Activated naive CD4-positive, alpha-beta T cell treated with anti-CD3 and anti-CD28 coated beads, Interleukin-2, amount 10 ng/mL, durations not matched to agents 7 days and 5 days (primary cell): Measurements from ENCODE around the gene USH1C.

Experiments
- CTCF ChIA-PET: fragments of 350-600 bp; sonication (Branson Sonifier 250); formaldehyde crosslinking; loops from one replicate; lab custom pipeline; 2021; ENCODE audit warnings: antibody characterized with exemption; lab: Charles Lee
- DNase-seq: peaks from one replicate; pipeline ENCODE4 v3.0.0-alpha.2; 2020
- H3K27ac Mint-ChIP-seq: one replicate; pipeline ENCODE4 v1.8.0; 2021; ENCODE audit warnings: mild to moderate bottlenecking, moderate library complexity, mixed read lengths
- H3K27me3 Mint-ChIP-seq: one replicate; pipeline ENCODE4 v1.8.0; 2021; ENCODE audit warnings: mild to moderate bottlenecking, mixed read lengths
- H3K36me3 Mint-ChIP-seq: one replicate; pipeline ENCODE4 v1.8.0; 2021; ENCODE audit warnings: mixed read lengths
- H3K4me1 Mint-ChIP-seq: one replicate; pipeline ENCODE4 v1.8.0; 2021; ENCODE audit warnings: mixed read lengths
- H3K4me3 Mint-ChIP-seq: one replicate; pipeline ENCODE4 v1.8.0; 2021; ENCODE audit warnings: mild to moderate bottlenecking, moderate library complexity, mixed read lengths
- H3K9me3 Mint-ChIP-seq: one replicate; pipeline ENCODE4 v1.8.0; 2021; ENCODE audit warnings: mixed read lengths

USH1C gene

GRCh38 chr11:17486646-17487045 lies 57.6 kb downstream of the USH1C start:
- Mint-ChIP-seq H3K4me3 (no peak overlapping the region), H3K4me1 (no peaks in the 10 kb centered on the region), H3K27me3 (peaks cover 36% of the 10 kb centered on the region), H3K36me3 (no peaks in the 10 kb centered on the region), H3K9me3 (peaks cover 4% of the 10 kb centered on the region), H3K27ac (no peak overlapping the region)
- CTCF ChIA-PET, result interaction anchor here (1.6 kb wide), 1 partner anchor 22 kb away, joined by 4 read pairs; no protein-coding TSS in a partner anchor
- DNase-seq, result no peak

GRCh38 chr11:17483505-17483904 lies 60.7 kb downstream of the USH1C start:
- peaks cover 4% of the 10 kb centered on the region for H3K9me3 Mint-ChIP-seq
- H3K27me3 Mint-ChIP-seq, result peaks cover 49% of the 10 kb centered on the region
- no peaks in the 10 kb centered on the region for H3K36me3 Mint-ChIP-seq
- H3K4me1 Mint-ChIP-seq, result peaks cover 5% of the 10 kb centered on the region
- CTCF ChIA-PET, result no interaction called here
- no peak for DNase-seq
- H3K27ac Mint-ChIP-seq, result no peak overlapping the region
- no peak overlapping the region for H3K4me3 Mint-ChIP-seq

GRCh38 chr11:17481905-17482304 lies 62.3 kb downstream of the USH1C start:
- CTCF ChIA-PET, result interaction anchor here (1.1 kb wide), 1 partner anchor 98 kb away, joined by 3 read pairs; no protein-coding TSS in a partner anchor
- H3K4me1 Mint-ChIP-seq, result peaks cover 7% of the 10 kb centered on the region
- DNase-seq, result no peak
- peaks cover 4% of the 10 kb centered on the region for H3K9me3 Mint-ChIP-seq
- no peak overlapping the region for H3K27ac Mint-ChIP-seq
- H3K36me3 Mint-ChIP-seq, result no peaks in the 10 kb centered on the region
- peaks cover 62% of the 10 kb centered on the region for H3K27me3 Mint-ChIP-seq
- H3K4me3 Mint-ChIP-seq, result no peak overlapping the region

- Mint-ChIP-seq H3K9me3 (peaks cover 4% of the 10 kb centered on the region), H3K36me3 (no peaks in the 10 kb centered on the region), H3K27ac (no peak overlapping the region), H3K4me1 (peaks cover 12% of the 10 kb centered on the region), H3K4me3 (no peak overlapping the region), H3K27me3 (peaks cover 77% of the 10 kb centered on the region)
- DNase-seq, result no peak
- CTCF ChIA-PET, result no interaction called here
Measured at GRCh38 chr11:17479284-17480214, 64.7 kb downstream of the USH1C start.

GRCh38 chr11:17478070-17478469 lies 66.1 kb downstream of the USH1C start:
- no peak overlapping the region for H3K4me3 Mint-ChIP-seq
- DNase-seq, result no peak
- H3K9me3 Mint-ChIP-seq, result no peaks in the 10 kb centered on the region
- H3K27me3 Mint-ChIP-seq, result peaks cover 90% of the 10 kb centered on the region
- H3K4me1 Mint-ChIP-seq, result peaks cover 12% of the 10 kb centered on the region
- H3K36me3 Mint-ChIP-seq, result no peaks in the 10 kb centered on the region
- no peak overlapping the region for H3K27ac Mint-ChIP-seq
- CTCF ChIA-PET, result no interaction called here

- H3K27ac Mint-ChIP-seq, result no peak overlapping the region
- H3K27me3 Mint-ChIP-seq, result peaks cover 97% of the 10 kb centered on the region
- H3K36me3 Mint-ChIP-seq, result no peaks in the 10 kb centered on the region
- CTCF ChIA-PET, result no interaction called here
- H3K4me1 Mint-ChIP-seq, result peaks cover 12% of the 10 kb centered on the region
- no peak for DNase-seq
- peak overlapping the region; percentile 7 for H3K4me3 Mint-ChIP-seq
- no peaks in the 10 kb centered on the region for H3K9me3 Mint-ChIP-seq
Measured at GRCh38 chr11:17477361-17477760, 66.9 kb downstream of the USH1C start.

GRCh38 chr11:17477084-17477333 lies 67.2 kb downstream of the USH1C start:
- CTCF ChIA-PET, result no interaction called here
- H3K27ac Mint-ChIP-seq, result no peak overlapping the region
- peaks cover 95% of the 10 kb centered on the region for H3K27me3 Mint-ChIP-seq
- H3K9me3 Mint-ChIP-seq, result no peaks in the 10 kb centered on the region
- peak overlapping the region; percentile 7 for H3K4me3 Mint-ChIP-seq
- H3K36me3 Mint-ChIP-seq, result no peaks in the 10 kb centered on the region
- no peak for DNase-seq
- H3K4me1 Mint-ChIP-seq, result peaks cover 12% of the 10 kb centered on the region

- DNase-seq, result peak; percentile 29
- Mint-ChIP-seq H3K4me1 (peaks cover 12% of the 10 kb centered on the region), H3K27ac (no peak within 1 kb of the TSS), H3K9me3 (no peaks in the 10 kb centered on the region), H3K4me3 (peak within 1 kb of the TSS; percentile 32), H3K36me3 (no peaks in the 10 kb centered on the region), H3K27me3 (peaks cover 93% of the 10 kb centered on the region)
- CTCF ChIA-PET, result interaction anchor here (1.0 kb wide), 1 partner anchor 28 kb away, joined by 3 read pairs; no protein-coding TSS in a partner anchor
Measured at GRCh38 chr11:17476317-17477083, 67.7 kb downstream of the USH1C start, which contains the start of gene ABCC8. Gene ABCC8 (minus strand): TSS chr11:17476845. CDS start chr11:17476776, 69 bp downstream.

GRCh38 chr11:17475666-17476316 lies 68.4 kb downstream of the USH1C start:
- peaks cover 94% of the 10 kb centered on the region for H3K27me3 Mint-ChIP-seq
- DNase-seq, result no peak
- CTCF ChIA-PET, result interaction anchor here (1.0 kb wide), 1 partner anchor 28 kb away, joined by 3 read pairs; no protein-coding TSS in a partner anchor

GRCh38 chr11:17473071-17473744 lies 71.0 kb downstream of the USH1C start:
- CTCF ChIA-PET, result no interaction called here
- Mint-ChIP-seq H3K4me3 (no peak overlapping the region), H3K27ac (no peak overlapping the region), H3K4me1 (peaks cover 6% of the 10 kb centered on the region), H3K36me3 (no peaks in the 10 kb centered on the region), H3K27me3 (peaks cover 71% of the 10 kb centered on the region), H3K9me3 (no peaks in the 10 kb centered on the region)
- no peak for DNase-seq

More at GRCh38 chr11:17475666-17476316, 68.4 kb downstream of the USH1C start:
- Mint-ChIP-seq H3K9me3 (no peaks in the 10 kb centered on the region), H3K36me3 (no peaks in the 10 kb centered on the region), H3K4me3 (no peak overlapping the region), H3K4me1 (peaks cover 12% of the 10 kb centered on the region), H3K27ac (no peak overlapping the region)

GRCh38 chr11:17472467-17472866 lies 71.7 kb downstream of the USH1C start:
- Mint-ChIP-seq H3K36me3 (no peaks in the 10 kb centered on the region), H3K9me3 (no peaks in the 10 kb centered on the region), H3K4me1 (peaks cover 5% of the 10 kb centered on the region), H3K27ac (no peak overlapping the region), H3K27me3 (peaks cover 71% of the 10 kb centered on the region), H3K4me3 (no peak overlapping the region)
- CTCF ChIA-PET, result no interaction called here
- no peak for DNase-seq

GRCh38 chr11:17471501-17471900 lies 72.7 kb downstream of the USH1C start:
- H3K27me3 Mint-ChIP-seq, result peaks cover 67% of the 10 kb centered on the region
- H3K9me3 Mint-ChIP-seq, result no peaks in the 10 kb centered on the region
- no peak overlapping the region for H3K27ac Mint-ChIP-seq
- peaks cover 5% of the 10 kb centered on the region for H3K4me1 Mint-ChIP-seq
- DNase-seq, result no peak
- no peaks in the 10 kb centered on the region for H3K36me3 Mint-ChIP-seq
- CTCF ChIA-PET, result interaction anchor here (1.0 kb wide), 1 partner anchor 87 kb away, joined by 3 read pairs; no protein-coding TSS in a partner anchor
- no peak overlapping the region for H3K4me3 Mint-ChIP-seq

GRCh38 chr11:17469998-17470397 lies 74.2 kb downstream of the USH1C start:
- Mint-ChIP-seq H3K27ac (no peak overlapping the region), H3K4me1 (no peaks in the 10 kb centered on the region), H3K9me3 (no peaks in the 10 kb centered on the region), H3K27me3 (peaks cover 60% of the 10 kb centered on the region), H3K36me3 (no peaks in the 10 kb centered on the region), H3K4me3 (no peak overlapping the region)
- no peak for DNase-seq
- CTCF ChIA-PET, result no interaction called here
